22Rv1 (cell line): ENCODE results near the gene PTPN18.

ENCODE experiments used
- H3K27ac ChIP-seq: fragments of 450-650 bp; 2 replicates; pipeline ENCODE4 v1.5.1; 2017
- CTCF ChIP-seq: fragments of 450-650 bp; IDR thresholded peaks from 2 replicates; pipeline ENCODE4 v1.5.1; 2017; ENCODE audit warnings: mild to moderate bottlenecking
- ZFX ChIP-seq: fragments of 450-650 bp; IDR thresholded peaks from 2 replicates; pipeline ENCODE4 v1.6.1; 2017; ENCODE audit warnings: antibody characterized with exemption, borderline replicate concordance

The PTPN18 gene

GRCh38 chr2:130357864-130358263 is 2.0 kb downstream of the PTPN18 start:
- TF ChIP-seq ZFX (no peak), CTCF (no peak)
- H3K27ac ChIP-seq, result no peak overlapping the region

- no peak overlapping the region for H3K27ac ChIP-seq
- no peak for TF ChIP-seq CTCF
- TF ChIP-seq ZFX, result no peak
Observed at GRCh38 chr2:130358420-130359350, 2.8 kb downstream of the PTPN18 start.

DNA sequence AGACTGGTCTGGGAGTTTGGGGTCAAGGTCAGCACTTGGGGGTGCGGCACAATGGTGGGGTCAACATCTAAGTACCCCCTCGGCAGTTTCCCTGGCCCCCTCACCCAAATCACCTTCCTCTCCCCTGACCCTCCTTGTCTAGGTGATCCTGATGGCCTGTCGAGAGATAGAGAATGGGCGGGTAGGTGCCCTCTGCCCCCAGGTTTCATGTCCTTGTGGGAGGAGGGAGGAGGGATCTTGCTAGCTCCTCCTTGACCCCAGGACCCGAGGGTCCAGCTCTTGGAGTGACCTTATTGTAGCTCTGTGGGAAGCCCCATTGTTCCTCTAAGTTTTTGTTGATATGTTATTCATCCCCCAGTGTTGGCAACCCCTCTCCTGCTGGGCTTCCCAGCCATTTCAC is 3.6 kb downstream of the PTPN18 start:
- H3K27ac ChIP-seq, result no peak overlapping the region
- TF ChIP-seq CTCF (no peak), ZFX (no peak)

GRCh38 chr2:130363479-130363878 is 7.6 kb downstream of the PTPN18 start:
- no peak overlapping the region for H3K27ac ChIP-seq
- TF ChIP-seq ZFX, result no peak
- TF ChIP-seq CTCF, result no peak

DNA sequence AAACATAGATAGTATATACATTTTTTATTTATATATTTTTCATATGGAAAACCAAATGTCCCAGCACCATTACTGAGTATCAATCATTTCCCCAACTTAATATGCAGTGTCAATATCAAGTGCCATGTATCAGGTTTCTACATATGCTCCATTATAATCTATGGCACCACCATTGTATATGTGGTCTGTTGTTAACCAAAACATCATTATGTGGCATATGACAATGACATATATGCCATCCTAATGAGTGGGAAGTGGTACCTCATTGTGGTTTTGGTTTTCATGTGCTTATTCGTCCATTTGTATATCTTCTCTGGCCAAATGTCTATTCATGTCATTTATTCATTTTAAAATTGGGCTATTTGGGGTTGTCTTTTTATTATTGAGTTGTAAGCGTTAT is 9.2 kb downstream of the PTPN18 start:
- TF ChIP-seq CTCF, result no peak
- TF ChIP-seq ZFX, result no peak
- no peak overlapping the region for H3K27ac ChIP-seq

DNA sequence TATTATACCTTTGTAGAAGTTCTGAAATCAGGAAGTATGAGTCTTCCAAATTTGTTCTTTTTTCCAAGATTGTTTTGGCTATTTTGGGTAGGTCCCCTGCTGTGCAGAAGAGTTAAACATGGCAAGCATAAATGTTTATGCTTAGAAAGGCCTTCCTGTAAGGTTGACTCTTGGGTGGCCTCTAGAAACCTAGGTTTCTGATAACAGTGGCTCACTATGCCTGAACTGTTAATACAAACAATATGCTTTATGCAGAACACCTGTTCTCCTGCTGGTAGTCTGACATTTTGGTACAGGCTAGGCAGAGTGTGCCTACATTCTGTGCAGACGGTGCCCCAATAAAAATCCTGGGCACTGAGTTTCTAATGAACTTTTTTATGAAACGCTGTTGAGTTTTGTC is 10.1 kb downstream of the PTPN18 start:
- TF ChIP-seq ZFX (no peak), CTCF (no peak)
- no peak overlapping the region for H3K27ac ChIP-seq

- no peak overlapping the region for H3K27ac ChIP-seq
- TF ChIP-seq CTCF, result no peak
- TF ChIP-seq ZFX, result no peak
Observed at GRCh38 chr2:130366720-130367119, 10.9 kb downstream of the PTPN18 start.
